Measurements from ENCODE around the gene SAMD10. TPM values are rescaled to one million over a fixed set of nuclear protein-coding genes. Genes with fewer than 3 reads are reported as not detected.

The SAMD10 gene
- total RNA-seq, 1 experiment from 2014 or later: 5.7 TPM

DNA sequence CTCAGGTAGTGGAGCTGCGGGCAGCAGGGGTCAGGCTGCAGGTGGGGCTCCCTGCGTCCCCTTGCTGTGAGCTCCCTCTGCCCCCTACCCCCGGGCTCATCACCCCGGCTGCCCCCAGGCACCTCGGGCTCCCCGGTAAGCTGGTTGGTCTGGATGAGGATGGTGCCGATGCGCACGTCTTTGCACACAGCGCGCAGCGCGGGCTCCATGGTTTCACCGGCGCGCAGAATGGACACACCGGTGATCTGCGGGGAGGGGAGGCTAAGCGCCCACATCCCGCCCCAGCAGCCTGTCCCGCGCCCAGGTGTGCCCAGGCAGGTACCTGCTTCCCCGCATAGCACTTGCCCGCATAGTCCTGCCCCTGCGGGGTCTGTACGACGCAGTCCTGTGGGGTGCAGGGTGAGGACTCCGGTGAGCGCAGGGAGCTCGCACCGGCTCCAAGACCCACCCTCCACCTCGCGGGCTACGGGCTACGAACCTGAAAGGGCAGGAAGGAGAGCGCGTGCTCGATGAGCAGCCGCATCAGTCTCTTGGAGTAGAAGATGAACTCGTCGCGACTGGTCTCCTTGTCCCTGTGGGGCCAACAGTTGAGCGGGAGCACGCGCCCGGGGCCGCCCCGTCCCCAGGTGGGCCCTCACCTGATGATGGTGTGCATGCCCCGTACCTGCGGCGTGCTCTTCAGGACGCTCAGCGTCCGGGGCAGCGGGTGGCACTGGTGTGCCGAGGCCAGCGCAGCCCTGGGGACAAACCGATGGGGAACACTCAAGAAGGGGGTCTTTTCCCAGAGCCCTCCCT lies 38.8 kb downstream of the SAMD10 start:
- Histone ChIP-seq H2BK120ac (ENCODE audit: low read depth, low read length, poor library complexity, severe bottlenecking) (no peak overlapping the region), H2BK20ac (ENCODE audit: low read depth, low read length, poor library complexity, severe bottlenecking) (no peak overlapping the region), H2AFZ (ENCODE audit: low read length) (no peak overlapping the region), H3K23me2 (ENCODE audit: insufficient read length, low read depth, low read length, poor library complexity, severe bottlenecking) (peaks cover 13% of the 10 kb centered on the region), H3K79me1 (ENCODE audit: insufficient read depth, low read depth, low read length, poor library complexity, severe bottlenecking) (no peaks in the 10 kb centered on the region), H2BK5ac (ENCODE audit: insufficient read length, low read length) (no peak overlapping the region), H4K8ac (replicated peaks; ENCODE audit: insufficient read length, low read depth, low read length) (no peak overlapping the region), H3K9ac (ENCODE audit: extremely low read depth, insufficient read length, low read length) (no peak overlapping the region), H3K18ac (ENCODE audit: insufficient read length, low read depth, low read length) (peak overlapping the region; percentile 28), H3K4me2 (ENCODE audit: insufficient read depth, insufficient read length, low read length) (peak overlapping the region; percentile 15), H3K9me3 (ENCODE audit: control insufficient read depth, low read depth, low read length) (no peaks in the 10 kb centered on the region), H2AK5ac (ENCODE audit: insufficient read length, low read length) (no peak overlapping the region), H3K79me2 (ENCODE audit: insufficient read depth, low read length) (no peaks in the 10 kb centered on the region), H3K56ac (ENCODE audit: insufficient read length, low read depth, low read length) (no peak overlapping the region), H2BK15ac (ENCODE audit: low read depth, low read length) (no peak overlapping the region), H4K20me1 (ENCODE audit: control insufficient read depth, insufficient read depth, insufficient read length) (no peaks in the 10 kb centered on the region), H2BK12ac (ENCODE audit: insufficient read length, low read depth, low read length) (no peak overlapping the region), H3K4ac (ENCODE audit: low read depth, low read length) (no peak overlapping the region), H4K91ac (ENCODE audit: insufficient read length, low read depth, low read length) (no peak overlapping the region), H3K14ac (ENCODE audit: insufficient read depth, low read length) (0 out of 2 replicates have a peak overlapping the region, but pooled peaks have one; percentile 16), H3T11ph (ENCODE audit: low read length) (no peak overlapping the region), H3K27me3 (ENCODE audit: insufficient read depth, low read length) (no peaks in the 10 kb centered on the region), H3K27ac (ENCODE audit: insufficient read length, low read depth, low read length) (no peak overlapping the region), H3K4me1 (ENCODE audit: insufficient read depth, low read length) (no peaks in the 10 kb centered on the region), H4K5ac (ENCODE audit: insufficient read length, low read depth, low read length) (no peak overlapping the region), H3K23ac (ENCODE audit: insufficient read length, low read depth, low read length) (no peak overlapping the region)
- Mint-ChIP-seq H3K9me3 (no peaks in the 10 kb centered on the region), H3K27me3 (ENCODE audit: low read depth) (no peaks in the 10 kb centered on the region), H3K4me3 (no peak overlapping the region), H3K36me3 (ENCODE audit: insufficient read depth in 1 of 3, low read depth in 3 of 3) (peaks cover under 1 to 27% (median 27%) of the 10 kb centered on the region in 3 experiments; a peak in 6 of 7 replicates), H3K27ac (0 out of 7 replicates have a peak overlapping the region, but pooled peaks of 1 of the 3 experiments have one; percentile 68), H3K4me1 (peaks cover 3 to 9% of the 10 kb centered on the region in 2 experiments)
- peak; percentile 52 for DNase-seq
- WGBS (ENCODE audit: extremely low coverage, insufficient read length, low lambda C conversion rate): no CpG with 5 or more reads among the region's 58 CpGs
- TF ChIP-seq, protein P1, sequence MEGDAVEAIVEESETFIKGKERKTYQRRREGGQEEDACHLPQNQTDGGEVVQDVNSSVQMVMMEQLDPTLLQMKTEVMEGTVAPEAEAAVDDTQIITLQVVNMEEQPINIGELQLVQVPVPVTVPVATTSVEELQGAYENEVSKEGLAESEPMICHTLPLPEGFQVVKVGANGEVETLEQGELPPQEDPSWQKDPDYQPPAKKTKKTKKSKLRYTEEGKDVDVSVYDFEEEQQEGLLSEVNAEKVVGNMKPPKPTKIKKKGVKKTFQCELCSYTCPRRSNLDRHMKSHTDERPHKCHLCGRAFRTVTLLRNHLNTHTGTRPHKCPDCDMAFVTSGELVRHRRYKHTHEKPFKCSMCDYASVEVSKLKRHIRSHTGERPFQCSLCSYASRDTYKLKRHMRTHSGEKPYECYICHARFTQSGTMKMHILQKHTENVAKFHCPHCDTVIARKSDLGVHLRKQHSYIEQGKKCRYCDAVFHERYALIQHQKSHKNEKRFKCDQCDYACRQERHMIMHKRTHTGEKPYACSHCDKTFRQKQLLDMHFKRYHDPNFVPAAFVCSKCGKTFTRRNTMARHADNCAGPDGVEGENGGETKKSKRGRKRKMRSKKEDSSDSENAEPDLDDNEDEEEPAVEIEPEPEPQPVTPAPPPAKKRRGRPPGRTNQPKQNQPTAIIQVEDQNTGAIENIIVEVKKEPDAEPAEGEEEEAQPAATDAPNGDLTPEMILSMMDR (conservative IDR thresholded peaks at IDR 0.05): no peak

All from H9 (cell line).